HG03442 (cell line): ENCODE data around the gene ECT2.
"Not testable (repeated sequence)": the region's sequence is repeated elsewhere in the genome, so short reads cannot be mapped to it uniquely, and the experiment has no call there.

Experiments
- ATAC-seq: cut with Tn5 transposase; IDR thresholded peaks from one replicate; pipeline ENCODE4 v1.9.1; 2021; ENCODE audit warnings: mild to moderate bottlenecking, moderate library complexity; ENCODE audit not compliant: unreplicated experiment

Gene ECT2

GRCh38 chr3:172750368-172751174 is at the start of gene ECT2:
Gene ECT2 (plus strand): TSS chr3:172750726. CDS start chr3:172754531, 3,805 bp downstream.
- peak; percentile 98 for ATAC-seq

- ATAC-seq = no peak
These were observed 49.5 kb upstream of the ECT2 start for GRCh38 chr3:172700936-172701455.

GRCh38 chr3:172701751-172702150 is 48.8 kb upstream of the ECT2 start:
- no peak for ATAC-seq

GRCh38 chr3:172702256-172702655 is 48.3 kb upstream of the ECT2 start:
- ATAC-seq = no peak

GRCh38 chr3:172702731-172703130 is 47.8 kb upstream of the ECT2 start:
- ATAC-seq = not testable (repeated sequence)

GRCh38 chr3:172704001-172704400 is 46.5 kb upstream of the ECT2 start:
- ATAC-seq = no peak

- no peak for ATAC-seq
These were observed 45.4 kb upstream of the ECT2 start for GRCh38 chr3:172705170-172705569.

- no peak for ATAC-seq
These were observed 43.5 kb upstream of the ECT2 start for GRCh38 chr3:172707030-172707429.

GRCh38 chr3:172707967-172708366 is 42.6 kb upstream of the ECT2 start:
- ATAC-seq = no peak

GRCh38 chr3:172708921-172709773 is 41.4 kb upstream of the ECT2 start:
- ATAC-seq = no peak

- ATAC-seq = no peak
These were observed 40.5 kb upstream of the ECT2 start for GRCh38 chr3:172709774-172710663.

- ATAC-seq = peak; percentile 100
These were observed 39.7 kb upstream of the ECT2 start, which contains the start of gene NCEH1 for GRCh38 chr3:172710664-172711453. Gene NCEH1 (minus strand): TSS chr3:172711067. CDS start chr3:172710984, 83 bp downstream.

- ATAC-seq = no peak
These were observed 39.1 kb upstream of the ECT2 start for GRCh38 chr3:172711454-172711795.

- no peak for ATAC-seq
These were observed 37.2 kb upstream of the ECT2 start for GRCh38 chr3:172713316-172713715.

- ATAC-seq = no peak
These were observed 34.0 kb upstream of the ECT2 start for GRCh38 chr3:172716476-172716875.

GRCh38 chr3:172717493-172718088 is 32.9 kb upstream of the ECT2 start:
- ATAC-seq = peak; percentile 54

GRCh38 chr3:172722536-172723040 is 27.9 kb upstream of the ECT2 start:
- ATAC-seq = not testable (repeated sequence)

- ATAC-seq = no peak
These were observed 24.1 kb upstream of the ECT2 start for GRCh38 chr3:172726380-172726779.

GRCh38 chr3:172735014-172735413 is 15.5 kb upstream of the ECT2 start:
- ATAC-seq = no peak
